ENCODE data around the gene BTN2A1.
A peak's percentile ranks its signal among the peaks of the same experiment; 100 is the strongest.

BTN2A1 gene

GRCh38 chr6:26468829-26469228 is 11.1 kb downstream of the BTN2A1 start:
- no peak for DNase-seq (ENCODE audit: low read depth, low spot score)

GRCh38 chr6:26470643-26471042 is 12.9 kb downstream of the BTN2A1 start:
- DNase-seq (ENCODE audit: low read depth, low spot score): no peak

- no peak for DNase-seq (ENCODE audit: low read depth, low spot score)
Measured at GRCh38 chr6:26471970-26472369, 14.2 kb downstream of the BTN2A1 start.

- DNase-seq (ENCODE audit: low read depth, low spot score): no peak
Measured at GRCh38 chr6:26472549-26473290, 15.0 kb downstream of the BTN2A1 start.

GRCh38 chr6:26473429-26473757 is 15.6 kb downstream of the BTN2A1 start:
- DNase-seq (ENCODE audit: low read depth, low spot score): no peak

GRCh38 chr6:26473758-26474438 is 16.1 kb downstream of the BTN2A1 start:
- peak; percentile 50 for DNase-seq (ENCODE audit: low read depth, low spot score)

GRCh38 chr6:26474439-26474881 is 16.7 kb downstream of the BTN2A1 start:
- no peak for DNase-seq (ENCODE audit: low read depth, low spot score)

- no peak for DNase-seq (ENCODE audit: low read depth, low spot score)
Measured at GRCh38 chr6:26475823-26476729, 18.3 kb downstream of the BTN2A1 start.

GRCh38 chr6:26476896-26477295 is 19.1 kb downstream of the BTN2A1 start:
- DNase-seq (ENCODE audit: low read depth, low spot score): no peak

- DNase-seq (ENCODE audit: low read depth, low spot score): no peak
Measured at GRCh38 chr6:26477426-26477825, 19.7 kb downstream of the BTN2A1 start.

GRCh38 chr6:26478100-26478984 is 20.6 kb downstream of the BTN2A1 start:
- no peak for DNase-seq (ENCODE audit: low read depth, low spot score)

GRCh38 chr6:26478985-26479278 is 21.2 kb downstream of the BTN2A1 start:
- DNase-seq (ENCODE audit: low read depth, low spot score): no peak

- no peak for DNase-seq (ENCODE audit: low read depth, low spot score)
Measured at GRCh38 chr6:26482338-26482737, 24.6 kb downstream of the BTN2A1 start.

GRCh38 chr6:26483727-26484126 is 26.0 kb downstream of the BTN2A1 start:
- no peak for DNase-seq (ENCODE audit: low read depth, low spot score)

GRCh38 chr6:26484161-26484560 is 26.4 kb downstream of the BTN2A1 start:
- no peak for DNase-seq (ENCODE audit: low read depth, low spot score)

- no peak for DNase-seq (ENCODE audit: low read depth, low spot score)
Measured at GRCh38 chr6:26485112-26485780, 27.5 kb downstream of the BTN2A1 start.

- DNase-seq (ENCODE audit: low read depth, low spot score): no peak
Measured at GRCh38 chr6:26486358-26486757, 28.6 kb downstream of the BTN2A1 start.

- DNase-seq (ENCODE audit: low read depth, low spot score): no peak
Measured at GRCh38 chr6:26487466-26487865, 29.7 kb downstream of the BTN2A1 start.

GRCh38 chr6:26489996-26490964 is 32.5 kb downstream of the BTN2A1 start:
- DNase-seq (ENCODE audit: low read depth, low spot score): no peak

- DNase-seq (ENCODE audit: low read depth, low spot score): no peak
Measured at GRCh38 chr6:26491604-26492003, 33.8 kb downstream of the BTN2A1 start.

Data from activated naive CD8-positive, alpha-beta T cell treated with anti-CD3 and anti-CD28 coated beads, Interleukin-2, amount 50 U/mL, for 16 hours (primary cell).